HG03354 (cell line): Measurements from ENCODE around the gene MAPRE3.

Source experiments
- ATAC-seq: cut with Tn5 transposase; IDR thresholded peaks from one replicate; pipeline ENCODE4 v1.9.1; 2021; ENCODE audit warnings: mild to moderate bottlenecking; ENCODE audit not compliant: unreplicated experiment, poor library complexity, severe bottlenecking

The MAPRE3 gene

DNA sequence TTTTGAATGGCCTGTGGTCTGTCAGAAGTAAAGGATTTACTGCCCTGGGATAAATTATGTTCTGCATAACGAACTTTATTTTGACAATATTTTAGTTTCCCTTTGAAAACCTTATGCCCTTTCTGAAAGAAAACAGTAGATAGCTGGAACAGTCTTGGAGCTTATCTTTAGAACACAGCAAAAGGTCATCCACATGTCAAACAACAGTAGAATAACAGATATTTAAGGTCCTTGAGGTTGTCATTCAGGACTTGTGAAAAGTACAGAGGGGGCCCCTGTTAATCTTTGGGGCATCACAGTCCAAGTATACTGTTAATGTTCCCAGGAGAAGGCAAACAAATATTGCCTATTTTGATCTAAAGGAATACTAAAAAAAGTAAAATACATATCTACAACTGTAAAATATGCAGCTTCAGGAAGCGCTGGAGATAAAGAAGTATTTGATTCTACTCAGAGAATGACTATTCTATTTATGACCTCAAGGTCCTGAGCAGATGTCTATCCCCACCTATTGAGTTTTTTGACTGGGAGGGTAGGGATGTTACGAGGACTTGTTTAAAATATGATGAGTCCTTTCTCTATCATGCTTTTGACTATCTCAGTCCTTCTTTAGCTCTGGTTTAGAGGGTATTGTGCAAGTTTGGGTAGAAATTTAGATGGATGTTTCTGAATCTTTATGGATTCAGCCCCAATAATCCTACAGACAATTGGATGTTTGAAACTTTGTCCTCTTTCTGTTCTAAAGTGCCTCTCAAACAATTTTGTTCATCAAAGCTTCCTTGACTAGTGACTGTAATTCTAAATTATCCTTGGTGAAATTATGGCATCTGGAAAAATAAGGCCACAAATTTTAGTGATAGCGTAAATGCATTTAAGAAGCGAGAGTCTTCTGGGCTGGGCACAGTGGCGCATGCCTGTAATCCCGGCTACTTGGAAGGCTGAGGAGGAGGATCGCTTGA lies 37.3 kb downstream of the MAPRE3 start:
- no peak for ATAC-seq

DNA sequence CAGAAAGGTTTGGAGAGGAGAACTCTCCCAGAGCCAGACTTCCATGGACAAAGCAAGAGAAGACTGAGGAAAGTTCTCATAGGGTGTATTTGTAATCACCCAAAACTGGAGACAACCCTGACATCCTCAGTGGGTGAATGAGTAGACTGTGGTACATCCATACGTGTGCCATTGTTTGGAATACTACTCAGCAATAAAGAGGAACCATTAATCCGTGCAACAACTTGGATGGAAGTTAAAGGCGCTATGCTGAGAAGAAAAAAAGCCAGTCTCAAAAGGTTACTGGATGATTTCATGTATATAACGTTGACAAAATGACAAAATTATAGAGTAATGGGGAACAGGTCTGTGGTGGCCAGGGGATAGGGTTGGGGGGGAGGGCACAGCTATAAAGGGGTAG lies 38.2 kb downstream of the MAPRE3 start:
- ATAC-seq, result no peak

DNA sequence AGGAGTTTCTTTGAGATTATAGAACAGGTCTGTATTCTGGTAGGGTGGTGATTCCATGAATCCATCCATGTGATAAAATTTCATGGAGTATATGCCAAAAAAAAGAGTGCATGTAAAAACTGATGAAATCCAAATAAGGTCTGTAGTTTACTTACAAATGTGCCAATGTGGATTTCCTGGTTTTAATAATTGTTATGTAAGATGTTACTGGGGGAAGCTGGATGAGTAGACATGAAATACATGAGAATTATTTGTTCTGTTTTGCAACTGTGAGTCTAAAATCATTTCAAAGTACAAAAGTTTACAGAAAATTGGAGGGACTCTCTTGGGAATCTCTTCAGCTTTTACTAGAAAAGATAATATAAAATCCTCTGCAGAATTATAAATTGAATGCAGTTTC lies 38.6 kb downstream of the MAPRE3 start:
- no peak for ATAC-seq

DNA sequence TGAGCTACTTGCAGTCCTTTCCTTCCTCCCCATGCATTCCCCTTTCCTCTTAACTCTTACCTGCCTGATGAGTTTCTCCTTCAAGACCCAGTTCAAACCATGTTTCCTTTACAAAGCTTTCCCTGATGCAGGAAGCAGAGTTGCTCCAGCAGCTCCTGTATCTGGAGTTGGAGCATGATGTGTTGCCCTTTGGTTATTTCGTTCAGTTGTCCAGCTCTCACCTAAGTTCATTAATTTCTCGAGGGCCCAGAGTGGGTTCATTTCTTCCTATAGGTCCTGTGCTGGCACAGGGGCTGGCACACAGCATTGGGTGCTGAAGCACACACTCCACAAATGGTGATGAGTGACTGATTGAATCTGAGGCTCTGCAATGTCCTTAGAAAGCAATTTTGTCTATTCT lies 39.3 kb downstream of the MAPRE3 start:
- ATAC-seq, result no peak

DNA sequence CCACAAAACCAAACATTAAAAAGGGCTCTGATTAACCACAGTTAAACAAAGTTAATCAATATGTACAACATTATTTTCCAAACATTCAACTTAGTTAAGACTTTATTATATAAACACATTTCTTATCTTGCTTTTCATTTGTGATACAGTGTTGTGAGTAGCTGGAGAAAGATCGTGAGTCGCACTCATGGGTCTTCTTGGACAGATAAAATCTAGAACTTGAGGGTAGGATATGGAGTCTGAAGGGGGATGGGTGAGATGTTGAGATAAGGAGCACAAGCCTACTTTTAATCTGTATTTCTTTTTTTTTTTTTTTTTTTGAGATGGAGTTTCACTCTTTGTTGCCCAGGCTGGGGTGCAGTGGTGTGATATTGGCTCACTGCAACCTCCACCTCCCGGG lies 39.7 kb downstream of the MAPRE3 start:
- no peak for ATAC-seq

DNA sequence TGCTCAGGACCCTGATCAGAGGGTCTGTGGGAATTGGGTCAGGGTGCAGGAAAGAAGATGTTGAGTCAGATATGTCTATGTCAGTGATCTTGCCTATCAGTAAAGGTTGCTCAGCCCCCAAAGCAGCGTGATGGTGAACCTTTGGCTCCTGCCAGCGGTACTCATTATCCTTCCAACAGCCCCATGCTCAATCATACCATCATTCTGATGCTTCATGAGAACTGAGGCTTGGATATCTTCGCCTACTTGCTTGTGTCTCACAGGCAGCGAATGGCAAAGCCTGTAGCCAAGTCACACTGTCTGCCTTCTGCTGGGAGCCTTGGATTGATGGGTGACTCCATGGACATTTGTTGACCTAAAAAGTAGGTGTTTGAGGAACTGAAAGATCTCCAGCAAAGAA lies 43.3 kb downstream of the MAPRE3 start:
- ATAC-seq, result no peak

DNA sequence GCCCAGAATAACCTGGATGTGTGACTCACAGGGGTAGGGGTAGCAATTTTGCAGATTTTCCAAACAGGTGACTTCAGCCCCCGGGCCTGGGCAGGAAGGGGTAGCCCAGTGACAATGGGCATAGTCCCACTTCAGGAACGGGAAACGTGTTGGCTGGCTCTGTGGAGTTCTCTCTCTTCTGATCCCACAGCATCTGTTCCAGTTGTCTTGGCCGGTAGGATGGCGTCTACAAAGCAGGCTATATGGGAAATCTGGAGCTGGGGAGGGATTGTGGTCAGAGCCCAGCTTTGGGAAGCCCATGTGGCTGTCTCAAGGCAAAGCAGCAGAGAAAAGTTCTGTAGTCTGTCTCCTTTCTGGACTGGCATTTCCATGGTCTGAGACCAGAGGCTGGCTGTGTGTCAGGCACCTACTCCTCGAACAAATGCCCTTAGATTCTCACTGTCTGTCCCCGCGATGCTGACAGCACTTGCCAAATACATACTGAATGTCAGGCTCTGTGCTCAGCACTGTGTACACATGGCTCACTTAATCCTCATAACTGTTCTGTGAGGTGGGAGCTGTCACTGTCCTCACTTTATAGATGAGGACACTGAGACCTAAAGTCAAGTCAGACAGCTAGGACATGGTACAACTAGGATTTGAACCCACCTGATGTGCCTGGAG lies 44.5 kb downstream of the MAPRE3 start:
- ATAC-seq, result no peak

DNA sequence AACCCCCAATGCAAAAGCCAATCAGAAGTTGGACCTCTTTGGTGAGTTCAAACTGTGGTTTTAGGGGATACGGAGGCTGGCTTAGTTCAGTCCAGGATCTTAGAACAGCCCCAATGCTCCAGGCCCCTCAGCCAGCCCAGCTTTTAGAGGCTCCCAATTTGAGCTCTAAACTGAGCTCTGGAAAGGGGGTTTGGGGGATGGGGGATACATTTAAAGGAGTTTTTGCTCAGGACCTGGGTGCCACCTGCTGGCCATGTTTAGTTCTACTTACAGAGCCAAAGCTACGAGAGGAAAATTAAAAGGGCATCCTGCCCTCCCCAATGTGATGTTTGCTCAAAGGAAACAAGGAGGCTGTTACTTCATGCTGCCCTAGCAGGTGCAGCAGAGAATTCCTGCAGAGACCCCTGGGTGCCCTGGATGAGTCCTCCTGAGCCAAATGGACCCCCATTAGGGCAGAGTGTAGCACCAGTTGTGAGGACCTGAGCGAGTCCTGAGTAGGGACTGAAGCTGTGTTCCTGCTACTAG lies 46.4 kb downstream of the MAPRE3 start:
- no peak for ATAC-seq

DNA sequence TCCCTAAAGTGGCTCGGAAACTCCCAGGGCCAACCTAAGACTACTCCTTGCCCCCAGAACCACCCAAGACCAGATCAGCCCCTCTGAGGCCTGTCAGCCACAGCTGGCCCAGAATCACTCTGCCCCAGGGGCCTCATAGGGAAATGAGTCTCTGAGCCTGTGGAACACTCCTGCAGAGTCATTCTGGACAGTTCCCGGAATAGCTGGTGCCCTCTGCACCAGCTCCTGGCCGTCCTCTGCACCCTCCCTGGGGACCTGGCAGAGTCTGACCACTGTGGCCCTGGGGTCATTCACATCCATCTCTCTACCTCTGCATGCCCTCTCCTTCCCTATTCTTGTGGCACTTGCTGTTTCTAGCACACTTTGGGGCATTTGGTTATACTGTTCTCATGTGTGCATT lies 47.7 kb downstream of the MAPRE3 start:
- no peak for ATAC-seq

DNA sequence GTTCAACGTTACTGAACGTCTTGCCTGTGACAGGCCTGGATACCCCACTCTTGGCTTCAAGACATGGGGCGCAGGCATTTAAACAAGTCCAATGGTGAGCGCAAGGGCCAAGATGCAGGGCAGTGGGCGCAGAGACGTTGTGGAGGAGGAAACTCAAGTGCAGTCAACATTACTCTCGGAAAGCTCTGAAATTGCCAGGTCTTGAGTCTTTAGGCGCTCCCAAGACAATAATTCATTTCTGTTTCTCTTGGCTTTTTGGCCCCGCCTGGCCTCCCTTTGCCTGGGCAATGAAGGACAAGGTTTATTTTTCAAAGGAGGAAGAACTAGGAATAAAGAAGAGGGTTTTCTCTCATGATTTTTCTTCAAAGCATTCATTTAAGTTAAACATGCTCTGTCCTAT lies 49.0 kb downstream of the MAPRE3 start:
- no peak for ATAC-seq

DNA sequence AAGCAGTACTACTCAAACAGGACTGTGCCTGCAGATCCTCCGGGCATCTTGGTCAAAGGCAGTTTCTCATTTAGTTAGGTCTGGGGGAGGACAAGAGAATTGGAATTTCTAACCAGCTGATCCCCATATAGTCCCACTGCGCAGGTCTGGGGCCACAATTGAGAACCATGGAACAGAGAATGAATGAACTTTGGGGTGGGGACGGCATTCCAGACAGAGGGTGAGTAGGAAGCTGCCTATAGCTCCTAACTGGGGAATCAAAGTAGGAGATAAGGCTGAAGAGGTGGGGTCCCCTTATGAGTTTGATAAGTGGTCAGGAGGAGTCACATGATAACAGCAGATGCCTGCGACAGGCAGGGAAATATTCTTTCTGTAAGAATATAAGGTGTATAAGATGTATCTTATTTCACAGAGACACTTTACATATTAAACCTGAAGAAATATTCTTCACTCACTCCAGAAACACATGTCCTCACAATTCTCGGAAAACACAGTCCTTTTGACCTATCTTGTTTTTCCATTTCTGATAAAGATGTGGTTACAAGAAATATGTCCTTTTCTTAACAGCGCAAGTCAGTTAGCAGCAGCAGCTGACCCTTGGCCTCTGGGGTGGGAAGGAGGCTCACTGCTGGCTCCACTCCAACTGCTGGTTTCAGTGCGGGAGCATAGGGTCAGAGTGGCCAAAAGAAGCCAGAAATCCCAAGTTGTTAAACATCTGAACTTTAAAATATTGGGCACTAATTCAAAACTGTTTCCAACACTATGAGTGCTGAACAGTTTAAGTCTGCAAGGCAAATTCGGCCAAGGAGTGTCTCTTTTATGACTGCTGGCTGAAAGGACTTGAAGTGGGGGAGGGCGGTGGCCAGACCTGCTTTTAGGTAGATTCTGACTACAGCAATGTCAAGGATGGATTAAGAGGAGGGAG lies 49.8 kb downstream of the MAPRE3 start:
- no peak for ATAC-seq

DNA sequence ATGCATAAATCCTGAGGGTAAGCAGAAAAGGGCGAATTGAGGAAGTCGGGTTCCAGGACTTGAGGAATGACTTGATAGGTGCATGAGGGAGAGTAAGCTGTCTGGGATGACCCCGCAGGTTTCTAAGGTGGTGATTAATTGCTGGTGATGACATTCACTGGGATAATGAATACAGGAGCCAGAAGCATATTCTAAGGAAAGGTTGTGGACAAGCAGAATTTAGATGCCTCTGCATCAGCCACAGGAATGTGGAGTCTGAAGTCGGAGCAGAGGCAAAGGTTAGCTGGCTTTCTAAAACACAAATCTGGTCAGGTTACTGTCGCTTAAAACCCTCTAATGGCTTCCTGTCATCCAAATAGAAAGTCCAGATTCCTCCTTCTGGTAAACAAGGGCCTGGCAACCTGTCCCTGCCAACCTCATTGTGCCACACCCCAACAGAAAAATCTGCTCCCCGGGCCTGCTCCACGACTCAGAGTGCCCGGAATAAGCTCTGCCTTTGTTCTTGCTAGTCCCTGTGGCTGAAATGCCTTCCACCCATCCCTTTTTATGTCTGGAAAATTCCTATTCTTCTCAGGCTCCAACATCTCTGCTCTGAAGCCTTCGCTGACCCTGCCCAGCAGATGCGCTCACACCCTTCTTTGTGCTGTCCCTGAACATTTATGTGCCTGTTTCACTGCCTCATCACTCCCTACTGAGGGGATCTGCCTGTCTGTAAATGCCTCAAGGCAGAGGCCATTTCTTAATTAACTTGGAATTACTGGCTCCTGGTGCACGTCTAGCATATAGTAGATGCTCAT lies 51.0 kb downstream of the MAPRE3 start:
- no peak for ATAC-seq

DNA sequence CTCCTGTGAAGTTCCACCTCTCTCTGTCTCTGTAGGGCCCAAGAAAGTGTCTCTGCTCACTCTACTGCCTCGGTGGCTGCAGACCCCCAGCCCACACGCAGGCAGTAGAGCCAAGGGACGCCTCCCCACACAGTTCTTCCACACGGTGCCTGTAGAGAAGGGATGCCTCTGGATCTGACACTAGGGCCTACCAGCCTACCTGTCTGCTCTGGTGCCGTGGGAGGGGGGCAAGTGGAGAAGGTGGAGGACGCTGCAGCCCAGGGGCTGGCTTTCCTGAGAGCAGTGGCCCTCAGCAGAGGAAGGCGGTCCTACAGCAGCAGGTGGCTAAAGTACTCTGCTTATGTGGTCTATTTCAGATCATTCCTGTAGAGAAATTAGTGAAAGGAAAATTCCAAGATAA lies 53.3 kb downstream of the MAPRE3 start:
- ATAC-seq, result no peak

DNA sequence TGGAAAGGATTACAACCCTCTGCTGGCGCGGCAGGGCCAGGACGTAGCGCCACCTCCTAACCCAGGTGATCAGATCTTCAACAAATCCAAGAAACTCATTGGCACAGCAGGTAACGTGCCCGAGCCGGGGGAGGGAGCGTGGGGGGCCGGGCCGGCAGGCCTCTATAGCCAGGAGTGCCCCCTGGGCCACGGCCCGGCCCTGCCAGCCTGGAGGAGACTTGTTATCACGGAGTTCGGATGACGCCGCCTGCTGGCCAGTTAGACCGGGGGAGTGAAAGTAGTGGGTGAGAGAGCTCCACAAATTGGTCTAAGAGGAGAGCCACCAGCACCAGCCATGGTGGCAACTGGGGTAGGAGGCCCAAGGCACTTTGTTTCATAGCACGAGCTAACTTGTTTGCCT lies 53.8 kb downstream of the MAPRE3 start:
- ATAC-seq, result no peak

DNA sequence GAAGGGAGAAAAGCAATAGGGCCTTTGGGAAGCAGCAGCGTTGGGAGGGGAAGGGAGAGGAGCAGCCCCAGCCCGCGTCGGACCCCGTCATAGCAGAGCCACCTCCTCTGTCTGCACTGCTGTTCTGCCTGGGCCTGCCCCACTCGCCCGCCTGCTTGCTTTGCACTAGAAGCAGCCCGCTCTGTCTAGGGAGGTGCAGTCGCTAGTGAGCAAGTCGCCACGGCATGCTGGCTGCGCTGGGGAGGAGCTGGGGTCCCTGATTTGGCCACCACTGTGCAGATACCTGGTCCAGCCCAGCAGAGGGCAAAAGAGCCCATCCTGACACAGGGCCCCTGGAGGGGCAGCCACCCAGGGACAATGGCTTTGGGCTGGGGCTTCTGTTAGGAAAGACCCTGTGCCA lies 54.4 kb downstream of the MAPRE3 start:
- ATAC-seq, result no peak

DNA sequence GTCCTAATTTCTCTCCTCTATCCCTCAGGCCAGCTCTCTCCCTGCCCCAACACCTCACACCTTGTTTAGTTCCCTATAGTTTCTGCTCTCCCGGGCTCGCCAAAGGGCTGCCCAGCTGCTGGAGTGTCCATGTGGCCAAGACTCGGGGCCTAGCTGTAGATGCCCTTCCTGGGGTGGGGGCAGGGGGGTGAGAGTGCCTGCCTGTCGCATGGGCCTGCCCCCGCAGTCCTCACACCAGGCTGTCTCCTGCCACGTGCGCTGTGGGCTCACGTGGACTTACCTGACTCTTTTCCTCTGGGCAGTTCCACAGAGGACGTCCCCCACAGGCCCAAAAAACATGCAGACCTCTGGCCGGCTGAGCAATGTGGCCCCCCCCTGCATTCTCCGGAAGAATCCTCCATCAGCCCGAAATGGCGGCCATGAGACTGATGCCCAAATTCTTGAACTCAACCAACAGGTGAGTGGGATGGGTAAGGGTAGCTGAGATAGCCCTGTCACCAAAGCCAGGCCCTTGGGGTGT lies 54.9 kb downstream of the MAPRE3 start:
- no peak for ATAC-seq

DNA sequence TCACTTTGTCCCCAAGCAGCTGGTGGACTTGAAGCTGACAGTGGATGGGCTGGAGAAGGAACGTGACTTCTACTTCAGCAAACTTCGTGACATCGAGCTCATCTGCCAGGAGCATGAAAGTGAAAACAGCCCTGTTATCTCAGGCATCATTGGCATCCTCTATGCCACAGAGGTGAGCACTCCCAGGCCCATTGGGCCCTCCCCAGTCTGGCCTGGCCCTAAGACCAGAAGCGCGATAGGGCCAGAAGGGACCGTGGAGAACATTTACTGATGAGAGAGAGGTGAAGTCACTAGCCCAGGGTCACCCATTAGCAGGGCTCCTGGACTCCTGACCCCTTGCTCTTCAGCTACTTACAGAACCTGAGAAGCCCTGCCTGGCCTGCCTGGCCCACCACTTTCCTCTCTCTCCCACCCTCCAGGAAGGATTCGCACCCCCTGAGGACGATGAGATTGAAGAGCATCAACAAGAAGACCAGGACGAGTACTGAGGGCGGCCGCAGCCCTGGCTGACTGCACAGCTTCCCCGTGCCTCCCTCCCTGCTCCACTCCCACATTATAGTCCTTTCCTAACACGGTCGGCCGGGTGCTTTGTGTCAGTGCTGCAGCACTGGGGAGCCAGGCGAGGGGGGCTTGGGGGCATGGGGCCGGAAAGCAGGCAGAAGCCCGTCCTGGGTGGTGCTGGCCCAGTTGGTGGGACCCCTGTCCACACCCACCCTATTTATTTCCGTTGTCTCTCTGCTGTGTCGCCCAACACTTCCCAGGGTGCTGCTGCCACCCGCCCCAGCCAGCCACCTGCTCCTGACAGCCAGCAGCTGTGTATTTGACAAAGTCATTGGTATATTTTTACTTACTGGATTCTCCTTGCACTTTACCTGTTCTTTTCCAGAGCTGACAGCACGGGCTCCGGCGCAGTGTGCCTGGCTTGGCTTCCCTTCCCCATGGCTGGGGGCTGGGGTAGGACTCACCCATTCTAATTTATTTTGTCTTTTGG lies 55.7 kb downstream of the MAPRE3 start:
- no peak for ATAC-seq

DNA sequence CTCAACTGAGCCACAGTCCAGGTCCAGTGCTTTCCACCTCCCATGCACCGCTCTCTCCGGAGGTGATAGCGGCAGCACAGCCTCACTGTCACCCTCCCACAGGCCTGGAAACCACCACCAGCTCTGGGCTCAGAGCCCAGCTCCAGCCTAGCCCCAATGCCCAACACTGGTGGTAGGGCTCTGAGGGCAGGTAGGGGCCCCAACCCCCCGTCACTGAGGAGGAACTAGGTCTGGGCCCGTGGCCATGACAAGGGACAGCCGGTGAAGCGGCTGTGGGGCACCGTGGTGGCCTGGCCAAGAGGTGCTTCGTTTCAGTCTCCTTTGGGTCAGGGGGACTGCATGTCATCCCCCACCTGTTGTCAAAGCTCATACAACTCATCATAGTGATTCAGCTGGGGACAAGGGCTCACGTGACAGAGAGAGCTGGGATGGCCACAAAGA lies 56.8 kb downstream of the MAPRE3 start:
- no peak for ATAC-seq
